Thyroid gland (tissue), 4 donors: ENCODE data around the gene NRDE2. TPM values are rescaled to one million over a fixed set of nuclear protein-coding genes. Genes with fewer than 3 reads are reported as not detected.

Experiments
- DNase-seq, 2 donors: peaks; one replicate each; pipeline ENCODE4 v3.0.0-alpha.2; 2019
- H3K27ac ChIP-seq, 3 donors: fragments of 200-600 bp; sonication (generic); 1 replicate in 2 of 3; 2 replicates in 1 of 3; pipeline ENCODE4 v1.5.1; 2016 to 2019; ENCODE audit warnings: mild to moderate bottlenecking in 1 of 3, moderate library complexity in 1 of 3
- H3K27me3 ChIP-seq: fragments of 200-600 bp; sonication (generic); one replicate; pipeline ENCODE4 v1.5.1; 2019
- H3K36me3 ChIP-seq, 2 donors: fragments of 200-600 bp; sonication (generic); one replicate each; pipeline ENCODE4 v1.5.1; 2016 to 2019
- H3K4me1 ChIP-seq, 2 donors: fragments of 200-600 bp; sonication (generic); one replicate each; pipeline ENCODE4 v1.5.1; 2017 to 2019
- H3K4me3 ChIP-seq, 3 donors: fragments of 200-600 bp; sonication (generic); replicated peaks in 1 of 3; 1 replicate in 2 of 3; 2 replicates in 1 of 3; pipeline ENCODE4 v1.5.1; 2016; ENCODE audit warnings: mild to moderate bottlenecking in 1 of 3
- H3K9me3 ChIP-seq: fragments of 200-600 bp; sonication (generic); one replicate; pipeline ENCODE4 v1.5.1; 2017
- CTCF ChIP-seq, 6 experiments: fragments of 200-600 bp in 3 of 6; fragments of 450-650 bp in 3 of 6; sonication (generic) in 3 of 6; IDR thresholded peaks; one replicate each; pipeline ENCODE4 v1.5.1; 2016 to 2019; ENCODE audit warnings: antibody characterized with exemption in 6 of 6, mild to moderate bottlenecking in 2 of 6, inconsistent platforms in 1 of 6, moderate library complexity in 1 of 6
- POLR2A ChIP-seq, 2 donors: fragments of 450-650 bp; IDR thresholded peaks; one replicate each; pipeline ENCODE4 v1.6.1; 2017; ENCODE audit warnings: antibody characterized with exemption in 2 of 2, mild to moderate bottlenecking in 2 of 2, moderate library complexity in 1 of 2
- WGBS, 2 donors: methylation state at CpG; one replicate each; pipeline ENCODE4 v1.1.5; 2017; 5-methylcytosine and 5-hydroxymethylcytosine counted together
- intact Hi-C: fragments of 100-400 bp; cut with DNase I; formaldehyde crosslinking; loops from one replicate; pipeline ENCODE4 v1.15.1; 2023
- total RNA-seq, 4 donors: library from RNA; depleted of rRNA; stranded (reverse); fragments of >200 nt; gene quantifications; one replicate each; pipeline ENCODE4 v1.2.3, GENCODE V29; 2016

NRDE2 gene
- total RNA-seq, 4 donors from 2014 or later = 21.7 to 38.7 (median 26.7) TPM

GRCh38 chr14:90294872-90295271 lies 36.9 kb downstream of the NRDE2 start:
- TF ChIP-seq POLR2A (IDR thresholded peaks at IDR 0.05) (no peak), CTCF (IDR thresholded peaks at IDR 0.05) (no peak)
- Histone ChIP-seq H3K36me3 (peaks cover 13 to 51% of the 10 kb centered on the region in 2 donors), H3K4me3 (no peak overlapping the region), H3K4me1 (no peaks in the 10 kb centered on the region), H3K9me3 (no peaks in the 10 kb centered on the region), H3K27ac (no peak overlapping the region), H3K27me3 (no peaks in the 10 kb centered on the region)
- WGBS, 2 donors = 81 to 82% methylated on average over 2 of the region's 2 CpGs
- no peak for DNase-seq
- intact Hi-C loops = no loop called here

DNA sequence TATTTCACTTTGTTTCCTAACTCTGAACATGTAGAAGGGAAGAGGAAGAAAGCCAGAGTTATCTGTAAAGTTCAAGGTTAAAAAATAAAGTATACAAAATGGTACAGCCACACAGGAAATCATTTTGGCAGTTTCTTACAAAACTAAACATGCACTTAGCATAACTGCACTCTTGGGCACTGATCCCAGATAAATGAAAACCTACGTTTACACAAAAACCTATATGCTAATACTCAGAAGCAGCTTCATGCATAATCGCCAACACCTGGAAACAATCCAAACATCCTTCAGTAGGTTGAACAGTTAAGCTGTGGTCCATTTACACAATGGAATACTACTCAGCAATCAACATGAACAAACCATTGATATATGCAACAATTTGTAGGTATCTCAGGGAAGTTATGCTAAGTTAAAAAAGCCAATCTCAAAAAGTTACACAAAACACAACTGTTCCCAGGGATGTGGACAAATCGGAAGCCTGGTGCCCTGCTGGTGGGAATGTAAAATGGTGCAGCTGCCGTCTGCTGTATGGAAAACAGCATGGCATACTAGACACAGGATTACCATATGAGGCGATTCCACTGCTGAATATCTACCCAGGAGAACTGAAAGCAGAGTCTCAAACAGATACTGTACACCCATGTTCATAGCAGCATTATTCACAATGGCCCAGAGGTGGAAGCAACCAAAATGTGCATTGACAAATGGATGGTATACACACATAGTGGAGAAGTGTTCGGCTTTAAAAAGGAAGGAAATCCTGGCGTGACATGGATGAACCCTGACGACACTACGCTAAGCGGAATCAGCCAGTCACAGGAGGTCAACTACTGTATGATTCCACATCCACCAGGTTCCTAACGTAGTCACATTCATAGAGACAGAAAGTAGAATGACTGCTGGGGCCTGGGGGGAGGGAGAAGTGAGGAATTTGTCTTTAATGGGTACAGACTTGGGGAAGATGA lies 37.7 kb downstream of the NRDE2 start:
- TF ChIP-seq CTCF (IDR thresholded peaks at IDR 0.05) = no peak
- TF ChIP-seq POLR2A (IDR thresholded peaks at IDR 0.05) = no peak
- intact Hi-C loops = no loop called here
- no peaks in the 10 kb centered on the region for H3K4me1 ChIP-seq
- no peak overlapping the region for H3K27ac ChIP-seq
- no peak for DNase-seq
- H3K27me3 ChIP-seq = no peaks in the 10 kb centered on the region
- H3K36me3 ChIP-seq = peaks cover 15 to 57% of the 10 kb centered on the region in 2 donors
- 92 to 93% methylated on average over 11 of the region's 11 CpGs for WGBS, 2 donors
- no peak overlapping the region for H3K4me3 ChIP-seq
- H3K9me3 ChIP-seq = no peaks in the 10 kb centered on the region

- WGBS, 2 donors = 83 to 89% methylated on average over 7 of the region's 7 CpGs
- H3K27ac ChIP-seq = no peak overlapping the region
- H3K9me3 ChIP-seq = no peaks in the 10 kb centered on the region
- peaks cover 27 to 66% of the 10 kb centered on the region in 2 donors for H3K36me3 ChIP-seq
- H3K4me1 ChIP-seq = no peaks in the 10 kb centered on the region
- DNase-seq = no peak
- no peaks in the 10 kb centered on the region for H3K27me3 ChIP-seq
- no peak overlapping the region for H3K4me3 ChIP-seq
- no peak for TF ChIP-seq POLR2A (IDR thresholded peaks at IDR 0.05)
- no peak for TF ChIP-seq CTCF (IDR thresholded peaks at IDR 0.05)
- intact Hi-C loops = no loop called here
Measured at GRCh38 chr14:90291699-90292098, 40.0 kb downstream of the NRDE2 start.

DNA sequence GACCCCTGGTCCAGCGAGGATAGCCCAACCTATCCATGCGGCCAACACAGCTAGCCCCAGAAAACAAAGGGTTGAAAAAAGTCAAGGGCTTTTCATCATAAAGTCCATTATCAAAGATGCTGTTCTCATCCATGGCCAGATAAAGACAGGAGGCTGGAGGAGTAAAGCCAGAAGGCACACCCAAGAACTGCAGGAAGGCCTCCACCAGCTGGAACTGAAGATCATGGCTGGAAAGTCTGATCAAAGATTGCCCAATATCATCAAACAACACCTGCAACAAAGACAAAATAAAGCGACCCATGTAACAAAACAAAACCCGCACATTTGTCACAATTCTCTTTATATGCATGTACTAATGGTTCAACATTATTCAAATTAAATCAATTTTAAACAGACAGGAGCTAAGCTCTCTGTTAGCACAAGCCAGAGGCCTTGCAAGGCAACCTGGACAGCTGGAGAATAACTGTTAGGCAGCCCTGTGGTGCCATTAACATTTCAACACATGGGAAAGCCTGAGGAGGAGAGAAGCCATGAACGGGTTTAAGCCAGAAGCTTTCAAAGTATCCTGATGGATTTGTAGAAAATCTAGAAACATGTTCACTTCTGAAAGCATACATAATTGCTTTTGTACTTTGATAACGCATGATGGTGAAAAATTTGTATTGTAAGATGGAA lies 41.3 kb downstream of the NRDE2 start:
- WGBS, 2 donors = 90 to 94% methylated on average over 6 of the region's 6 CpGs
- Histone ChIP-seq H3K36me3 (peaks cover 27 to 67% of the 10 kb centered on the region in 2 donors), H3K27ac (no peak overlapping the region), H3K9me3 (no peaks in the 10 kb centered on the region), H3K4me1 (no peaks in the 10 kb centered on the region), H3K27me3 (no peaks in the 10 kb centered on the region), H3K4me3 (no peak overlapping the region)
- intact Hi-C loops = no loop called here
- no peak for DNase-seq
- TF ChIP-seq CTCF (IDR thresholded peaks at IDR 0.05) (no peak), POLR2A (IDR thresholded peaks at IDR 0.05) (no peak)
